DOHH2 (cell line): ENCODE data around the gene DPYSL5.

Experiments used
- H3F3A ChIP-seq: fragments of 200-600 bp; sonication (generic), shearing (Covaris generic); 2 replicates; pipeline ENCODE4 v1.6.0; 2016; ENCODE audit warnings: antibody characterized with exemption, mild to moderate bottlenecking; ENCODE audit not compliant: control insufficient read depth, insufficient read depth
- H3K27ac ChIP-seq: fragments of 200-600 bp; sonication (generic); 2 replicates; pipeline ENCODE4 v1.5.1; 2014; ENCODE audit warnings: low read depth, mild to moderate bottlenecking, low read length, moderate library complexity
- H3K27me3 ChIP-seq: fragments of 200-600 bp; sonication (generic); 2 replicates; pipeline ENCODE4 v1.6.1; 2014; ENCODE audit warnings: mild to moderate bottlenecking, low read length, mixed read lengths; ENCODE audit not compliant: control insufficient read depth
- H3K36me3 ChIP-seq: fragments of 200-600 bp; sonication (generic); 2 replicates; pipeline ENCODE4 v1.6.1; 2014; ENCODE audit warnings: mild to moderate bottlenecking, low read length, moderate library complexity, mixed read lengths; ENCODE audit not compliant: control insufficient read depth
- H3K4me1 ChIP-seq: fragments of 200-600 bp; sonication (generic); 2 replicates; pipeline ENCODE4 v1.6.1; 2014; ENCODE audit warnings: mild to moderate bottlenecking, low read length, mixed read lengths; ENCODE audit not compliant: control insufficient read depth
- H3K4me2 ChIP-seq: fragments of 200-600 bp; sonication (generic); 2 replicates; pipeline ENCODE4 v1.6.0; 2014; ENCODE audit warnings: mild to moderate bottlenecking, low read length, moderate library complexity
- H3K4me3 ChIP-seq: fragments of 200-600 bp; sonication (generic); 2 replicates; pipeline ENCODE4 v1.5.1; 2014; ENCODE audit warnings: mild to moderate bottlenecking, low read length, mixed read lengths
- H3K79me2 ChIP-seq: fragments of 200-600 bp; sonication (generic); 2 replicates; pipeline ENCODE4 v1.6.1; 2014; ENCODE audit warnings: mild to moderate bottlenecking, low read length, mixed read lengths; ENCODE audit not compliant: control insufficient read depth
- H3K9me2 ChIP-seq: fragments of 200-600 bp; sonication (generic); replicated peaks from 2 replicates; pipeline ENCODE4 v1.6.1; 2014; ENCODE audit warnings: mild to moderate bottlenecking, low read length, mixed read lengths; ENCODE audit not compliant: control insufficient read depth
- H3K9me3 ChIP-seq: fragments of 200-600 bp; sonication (generic); 2 replicates; pipeline ENCODE4 v1.6.1; 2014; ENCODE audit warnings: antibody characterized with exemption, low read length, mixed read lengths; ENCODE audit not compliant: control insufficient read depth, insufficient read depth
- H4K20me1 ChIP-seq: fragments of 200-600 bp; sonication (generic); 2 replicates; pipeline ENCODE4 v1.6.0; 2014; ENCODE audit warnings: low read depth, mild to moderate bottlenecking, antibody characterized with exemption, low read length, moderate library complexity; ENCODE audit not compliant: control insufficient read depth, insufficient read depth
- CTCF ChIP-seq: fragments of 200-600 bp; sonication (generic); IDR thresholded peaks from one replicate; pipeline ENCODE4 v1.5.1; 2014; ENCODE audit warnings: antibody characterized with exemption, mild to moderate bottlenecking, low read depth, low read length; ENCODE audit not compliant: poor library complexity, severe bottlenecking
- EZH2phosphoT487 ChIP-seq: fragments of 200-600 bp; sonication (generic); IDR thresholded peaks from 2 replicates; pipeline ENCODE4 v1.6.1; 2017; ENCODE audit warnings: borderline replicate concordance, mild to moderate bottlenecking, antibody characterized with exemption, low read length, moderate library complexity, mixed read lengths

Gene DPYSL5

GRCh38 chr2:26964446-26965130, 116.7 kb downstream of the DPYSL5 start:
- no peaks in the 10 kb centered on the region for H3K36me3 ChIP-seq
- H3K79me2 ChIP-seq = no peaks in the 10 kb centered on the region
- H3K9me2 ChIP-seq = no peaks in the 10 kb centered on the region
- no peaks in the 10 kb centered on the region for H4K20me1 ChIP-seq
- peaks cover 3% of the 10 kb centered on the region; the same call in 1 of the 2 replicates for H3K4me1 ChIP-seq
- no peak overlapping the region for H3K4me3 ChIP-seq
- no peaks in the 10 kb centered on the region for H3K9me3 ChIP-seq
- H3F3A ChIP-seq = no peaks in the 10 kb centered on the region
- H3K27ac ChIP-seq = no peak overlapping the region
- H3K4me2 ChIP-seq = no peak overlapping the region
- no peak for TF ChIP-seq EZH2phosphoT487
- no peak for TF ChIP-seq CTCF
- peaks cover 23% of the 10 kb centered on the region for H3K27me3 ChIP-seq

GRCh38 chr2:26968001-26968400, 120.1 kb downstream of the DPYSL5 start:
- Histone ChIP-seq H3K27ac (no peak overlapping the region), H3K36me3 (no peaks in the 10 kb centered on the region), H3K79me2 (no peaks in the 10 kb centered on the region), H3K9me3 (no peaks in the 10 kb centered on the region), H3K4me3 (no peak overlapping the region), H3K27me3 (peaks cover 38% of the 10 kb centered on the region), H3F3A (no peaks in the 10 kb centered on the region), H3K4me2 (no peak overlapping the region), H3K9me2 (no peaks in the 10 kb centered on the region), H4K20me1 (no peaks in the 10 kb centered on the region), H3K4me1 (peaks cover 7% of the 10 kb centered on the region)
- TF ChIP-seq EZH2phosphoT487 (no peak), CTCF (no peak)

- H3K9me2 ChIP-seq = no peaks in the 10 kb centered on the region
- no peaks in the 10 kb centered on the region for H3K36me3 ChIP-seq
- H3K4me2 ChIP-seq = no peak overlapping the region
- no peak overlapping the region for H3K4me3 ChIP-seq
- H3K27me3 ChIP-seq = peaks cover 38% of the 10 kb centered on the region
- no peaks in the 10 kb centered on the region for H4K20me1 ChIP-seq
- H3K9me3 ChIP-seq = no peaks in the 10 kb centered on the region
- H3K4me1 ChIP-seq = peaks cover 7% of the 10 kb centered on the region
- no peaks in the 10 kb centered on the region for H3K79me2 ChIP-seq
- no peak overlapping the region for H3K27ac ChIP-seq
- TF ChIP-seq CTCF = no peak
- TF ChIP-seq EZH2phosphoT487 = no peak
- no peaks in the 10 kb centered on the region for H3F3A ChIP-seq
These were observed 121.3 kb downstream of the DPYSL5 start for GRCh38 chr2:26969077-26969844.
